Esophagus muscularis mucosa (tissue), 4 donors: ENCODE data around the gene ATP6V1C2.

Experiments used
- EP300 ChIP-seq: sonication (generic); formaldehyde crosslinking; IDR thresholded peaks from one replicate; pipeline ENCODE4 v1.6.1; 2017; ENCODE audit warnings: antibody characterized with exemption
- POLR2A ChIP-seq: fragments of 450-650 bp; IDR thresholded peaks from one replicate; pipeline ENCODE4 v1.6.1; 2017; ENCODE audit warnings: antibody characterized with exemption, moderate library complexity, mild to moderate bottlenecking, low read depth
- POLR2AphosphoS5 ChIP-seq, 2 donors: sonication (generic); formaldehyde crosslinking; IDR thresholded peaks; one replicate each; pipeline ENCODE4 v1.6.1; 2017; ENCODE audit warnings: antibody characterized with exemption in 2 of 2
- TF ChIP-seq, protein P1 (sequence below), 3 experiments: fragments of 200-600 bp in 2 of 3; fragments of 450-650 bp in 1 of 3; sonication (generic) in 2 of 3; IDR thresholded peaks; one replicate each; pipeline ENCODE4 v1.5.1; 2017 to 2019; ENCODE audit warnings: antibody characterized with exemption in 3 of 3, mild to moderate bottlenecking in 2 of 3, moderate library complexity in 1 of 3

DNA sequence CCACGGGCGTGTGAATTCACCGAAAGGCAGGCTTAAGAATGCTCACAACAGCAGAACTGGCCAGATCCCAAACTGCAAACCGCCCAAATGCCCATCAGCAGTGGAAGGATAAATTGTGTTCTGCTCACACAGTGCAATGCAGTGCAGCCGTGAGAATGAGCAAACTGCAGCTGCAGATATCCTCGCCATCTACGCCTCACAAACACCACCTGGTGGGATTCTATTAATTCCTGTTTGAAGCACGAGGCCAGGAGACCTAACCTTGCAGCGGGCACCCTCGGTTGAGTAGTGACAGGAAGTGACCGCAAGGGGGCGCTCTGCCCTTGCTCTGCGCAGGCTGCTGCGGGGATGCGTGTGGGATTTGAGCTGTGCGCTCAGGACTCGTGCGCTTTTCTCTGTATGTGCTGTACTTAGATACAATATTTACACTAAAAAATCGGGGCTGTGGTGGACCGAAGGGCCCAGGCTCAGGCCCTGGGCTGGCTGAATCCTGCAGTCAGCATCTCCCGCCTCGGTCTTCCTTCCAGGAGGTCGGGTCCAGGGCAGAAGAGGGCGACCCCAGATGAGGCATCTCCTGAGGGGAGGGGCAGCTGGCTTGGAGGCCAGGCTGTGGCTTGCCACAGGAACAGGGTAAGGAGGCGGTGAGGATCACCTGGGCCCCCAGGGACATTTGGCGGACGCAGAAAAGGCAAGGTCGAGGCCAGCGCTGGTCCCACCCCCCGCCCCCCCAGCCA lies 110.9 kb downstream of the ATP6V1C2 start:
- TF ChIP-seq POLR2A (no peak), POLR2AphosphoS5 (IDR thresholded peaks at IDR 0.05) (peak in 1 of 2 donors; percentile 31), EP300 (no peak)
- TF ChIP-seq, protein P1, sequence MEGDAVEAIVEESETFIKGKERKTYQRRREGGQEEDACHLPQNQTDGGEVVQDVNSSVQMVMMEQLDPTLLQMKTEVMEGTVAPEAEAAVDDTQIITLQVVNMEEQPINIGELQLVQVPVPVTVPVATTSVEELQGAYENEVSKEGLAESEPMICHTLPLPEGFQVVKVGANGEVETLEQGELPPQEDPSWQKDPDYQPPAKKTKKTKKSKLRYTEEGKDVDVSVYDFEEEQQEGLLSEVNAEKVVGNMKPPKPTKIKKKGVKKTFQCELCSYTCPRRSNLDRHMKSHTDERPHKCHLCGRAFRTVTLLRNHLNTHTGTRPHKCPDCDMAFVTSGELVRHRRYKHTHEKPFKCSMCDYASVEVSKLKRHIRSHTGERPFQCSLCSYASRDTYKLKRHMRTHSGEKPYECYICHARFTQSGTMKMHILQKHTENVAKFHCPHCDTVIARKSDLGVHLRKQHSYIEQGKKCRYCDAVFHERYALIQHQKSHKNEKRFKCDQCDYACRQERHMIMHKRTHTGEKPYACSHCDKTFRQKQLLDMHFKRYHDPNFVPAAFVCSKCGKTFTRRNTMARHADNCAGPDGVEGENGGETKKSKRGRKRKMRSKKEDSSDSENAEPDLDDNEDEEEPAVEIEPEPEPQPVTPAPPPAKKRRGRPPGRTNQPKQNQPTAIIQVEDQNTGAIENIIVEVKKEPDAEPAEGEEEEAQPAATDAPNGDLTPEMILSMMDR (IDR thresholded peaks at IDR 0.05), result peak; percentile 93 to 99 (median 93)
